H1 (cell line): ENCODE data around the gene MYO5A. TPM values are rescaled to one million over a fixed set of nuclear protein-coding genes. Genes with fewer than 3 reads are reported as not detected.

Experiments
- CTCF ChIA-PET: fragments of 300-600 bp; sonication (Branson Sonifier 250); formaldehyde crosslinking; loops from one replicate; lab custom pipeline; 2021; ENCODE audit not compliant: partially characterized antibody; lab: Charles Lee
- POLR2A ChIA-PET: fragments of 300-600 bp; sonication (Branson Sonifier 250); formaldehyde crosslinking; loops from one replicate; lab custom pipeline; 2021; ENCODE audit warnings: inconsistent platforms; ENCODE audit not compliant: partially characterized antibody; lab: Charles Lee
- DNase-seq, 2 experiments: peaks; one replicate each; pipeline versions ENCODE4 v3.0.0 to v3.0.0-alpha.2; 2010 to 2022; ENCODE audit warnings: low spot score in 2 of 2, low read depth in 1 of 2, mixed read lengths in 1 of 2
- FAIRE-seq: peaks from 2 replicates; lab custom pipeline; 2011; peaks lifted over from hg19 to GRCh38; lab: Jason Lieb, UNC
- H2AFZ ChIP-seq: 2 replicates; pipeline ENCODE4 v1.8.1; 2012; ENCODE audit warnings: low read length, inconsistent platforms
- H2AK5ac ChIP-seq: 2 replicates; pipeline ENCODE4 v1.6.1; 2013; ENCODE audit warnings: low read depth, low read length
- H2BK120ac ChIP-seq: replicated peaks from 2 replicates; pipeline ENCODE3; 2013; ENCODE audit warnings: low read depth, low read length, inconsistent platforms
- H2BK12ac ChIP-seq: 2 replicates; pipeline ENCODE4 v1.6.1; 2013; ENCODE audit warnings: low read depth, low read length
- H2BK15ac ChIP-seq: 2 replicates; pipeline ENCODE4 v1.6.1; 2013; ENCODE audit warnings: low read length
- H2BK20ac ChIP-seq: 2 replicates; pipeline ENCODE4 v1.6.1; 2013; ENCODE audit warnings: low read length
- H2BK5ac ChIP-seq: 2 replicates; pipeline ENCODE4 v1.6.1; 2013; ENCODE audit warnings: low read depth, low read length
- H3K14ac ChIP-seq: 2 replicates; pipeline ENCODE4 v1.6.1; 2013; ENCODE audit warnings: inconsistent platforms; ENCODE audit not compliant: insufficient read length
- H3K18ac ChIP-seq: 2 replicates; pipeline ENCODE4 v1.6.1; 2013; ENCODE audit warnings: low read length; ENCODE audit errors: extremely low read depth
- H3K23ac ChIP-seq: 2 replicates; pipeline ENCODE4 v1.6.1; 2013; ENCODE audit warnings: inconsistent platforms; ENCODE audit not compliant: insufficient read length
- H3K23me2 ChIP-seq: 2 replicates; pipeline ENCODE4 v1.6.1; 2013; ENCODE audit warnings: low read depth, low read length
- H3K27ac ChIP-seq: 2 replicates; pipeline ENCODE4 v1.6.1; 2011; ENCODE audit warnings: low read depth, low read length, inconsistent platforms
- H3K27me3 ChIP-seq, 4 experiments: replicated peaks in 1 of 4; 1 replicate in 1 of 4; 2 replicates in 3 of 4; pipeline versions ENCODE4 v1.6.1 to v1.8.1; 2011 to 2013; ENCODE audit warnings: low read length in 3 of 4, mild to moderate bottlenecking in 3 of 4, inconsistent platforms in 2 of 4, mixed read lengths in 2 of 4, moderate library complexity in 1 of 4; ENCODE audit not compliant: control insufficient read depth in 3 of 4, insufficient read depth in 3 of 4; ENCODE audit errors: extremely low read depth in 1 of 4
- H3K36me3 ChIP-seq, 4 experiments: 2 replicates each; pipeline versions ENCODE4 v1.6.1 to v1.8.1; 2011 to 2013; ENCODE audit warnings: mild to moderate bottlenecking in 4 of 4, low read length in 3 of 4, moderate library complexity in 2 of 4, control low read depth in 1 of 4, inconsistent platforms in 1 of 4; ENCODE audit not compliant: insufficient read depth in 4 of 4, control insufficient read depth in 2 of 4
- H3K4ac ChIP-seq: replicated peaks from 2 replicates; pipeline ENCODE3; 2013; ENCODE audit warnings: low read length, low read depth, mixed read lengths, inconsistent platforms; ENCODE audit not compliant: insufficient read length
- H3K4me1 ChIP-seq, 4 experiments: replicated peaks in 1 of 4; 1 replicate in 1 of 4; 2 replicates in 3 of 4; pipeline versions ENCODE4 v1.6.1 to v1.8.1; 2011 to 2013; ENCODE audit warnings: low read length in 3 of 4, inconsistent platforms in 2 of 4, mixed read lengths in 1 of 4; ENCODE audit not compliant: insufficient read depth in 4 of 4, control insufficient read depth in 3 of 4
- H3K4me2 ChIP-seq, 2 experiments: 2 replicates each; pipeline versions ENCODE4 v1.6.1 to v1.8.1; 2011 to 2013; ENCODE audit warnings: low read depth in 2 of 2, low read length in 2 of 2, control low read depth in 1 of 2, inconsistent platforms in 1 of 2, mild to moderate bottlenecking in 1 of 2; ENCODE audit not compliant: insufficient read depth in 1 of 2
- H3K4me3 ChIP-seq, 4 experiments: fragments of 200-600, 300-600 bp in 1 of 4; sonication (generic), shearing (Covaris generic), sonication (Bioruptor Twin) in 1 of 4; 2 replicates each; pipeline versions ENCODE4 v1.5.1 to v1.8.1; 2011 to 2016; ENCODE audit warnings: low read length in 4 of 4, low read depth in 3 of 4, control low read depth in 2 of 4, inconsistent platforms in 2 of 4, mild to moderate bottlenecking in 2 of 4, mixed read lengths in 1 of 4, moderate library complexity in 1 of 4; ENCODE audit not compliant: insufficient read depth in 2 of 4; ENCODE audit errors: extremely low read depth in 1 of 4
- H3K56ac ChIP-seq: replicated peaks from 2 replicates; pipeline ENCODE3; 2013; ENCODE audit warnings: low read depth, mild to moderate bottlenecking, mixed read lengths, low read length, inconsistent platforms; ENCODE audit not compliant: insufficient read length
- H3K79me1 ChIP-seq: 2 replicates; pipeline ENCODE4 v1.6.1; 2013; ENCODE audit warnings: low read depth, low read length, control low read depth
- H3K79me2 ChIP-seq, 2 experiments: 2 replicates each; pipeline versions ENCODE4 v1.6.1 to v1.8.1; 2012 to 2013; ENCODE audit warnings: low read length in 2 of 2, mild to moderate bottlenecking in 2 of 2, inconsistent platforms in 1 of 2; ENCODE audit not compliant: insufficient read depth in 2 of 2, control insufficient read depth in 1 of 2
- H3K9ac ChIP-seq, 4 experiments: replicated peaks in 1 of 4; 1 replicate in 1 of 4; 2 replicates in 3 of 4; pipeline versions ENCODE4 v1.6.1 to v1.8.1; 2011 to 2013; ENCODE audit warnings: low read depth in 3 of 4, low read length in 3 of 4, control low read depth in 2 of 4, mild to moderate bottlenecking in 2 of 4, moderate library complexity in 2 of 4, inconsistent platforms in 1 of 4; ENCODE audit errors: extremely low read depth in 1 of 4
- H3K9me3 ChIP-seq, 2 experiments: 2 replicates each; pipeline versions ENCODE4 v1.6.1 to v1.8.1; 2012 to 2013; ENCODE audit warnings: mild to moderate bottlenecking in 2 of 2, moderate library complexity in 2 of 2, control low read depth in 1 of 2, inconsistent platforms in 1 of 2, low read depth in 1 of 2, low read length in 1 of 2, mixed read lengths in 1 of 2; ENCODE audit not compliant: insufficient read depth in 2 of 2
- H4K20me1 ChIP-seq, 2 experiments: replicated peaks in 1 of 2; 2 replicates each; pipeline versions ENCODE3 to v1.8.1; 2011 to 2013; ENCODE audit warnings: inconsistent platforms in 2 of 2, low read length in 2 of 2, mild to moderate bottlenecking in 1 of 2; ENCODE audit not compliant: insufficient read depth in 2 of 2, control insufficient read depth in 1 of 2
- H4K5ac ChIP-seq: 2 replicates; pipeline ENCODE4 v1.6.1; 2013; ENCODE audit warnings: low read length, low read depth, mixed read lengths, inconsistent platforms; ENCODE audit not compliant: insufficient read length
- H4K8ac ChIP-seq: 2 replicates; pipeline ENCODE4 v1.8.0; 2013; ENCODE audit warnings: mild to moderate bottlenecking, moderate library complexity, low read length, inconsistent platforms; ENCODE audit not compliant: insufficient read depth; ENCODE audit errors: extremely low read depth
- H4K91ac ChIP-seq: replicated peaks from 2 replicates; pipeline ENCODE3; 2013; ENCODE audit warnings: low read length, mixed read lengths, inconsistent platforms; ENCODE audit not compliant: insufficient read length
- EZH2 ChIP-seq: fragments of 200-600 bp; sonication (generic); IDR thresholded peaks from 2 replicates; pipeline ENCODE4 v1.7.1; 2012; ENCODE audit warnings: low read depth, mild to moderate bottlenecking, moderate library complexity, low read length, inconsistent platforms; ENCODE audit not compliant: severe bottlenecking
- GABPA ChIP-seq: IDR thresholded peaks from 2 replicates; pipeline ENCODE4 v1.6.1; 2011; ENCODE audit warnings: mild to moderate bottlenecking, low read length, moderate library complexity, borderline replicate concordance; ENCODE audit not compliant: insufficient read depth
- GTF2F1 ChIP-seq: IDR thresholded peaks from 2 replicates; pipeline ENCODE4 v1.6.1; 2012; ENCODE audit warnings: low read depth, low read length, improper control_type of control experiment, borderline replicate concordance
- HDAC2 ChIP-seq, 2 experiments: fragments of 300-600 bp in 1 of 2; sonication (generic) in 1 of 2; IDR thresholded peaks; 2 replicates each; pipeline ENCODE4 v1.6.1; 2011 to 2012; ENCODE audit warnings: low read depth in 2 of 2, low read length in 2 of 2, mild to moderate bottlenecking in 2 of 2, moderate library complexity in 2 of 2, borderline replicate concordance in 1 of 2, inconsistent platforms in 1 of 2
- RAD21 ChIP-seq, 2 experiments: IDR thresholded peaks in 1 of 2; conservative IDR thresholded peaks in 1 of 2; 2 replicates each; pipeline ENCODE4 v1.6.1; 2011; ENCODE audit warnings: low read depth in 2 of 2, low read length in 2 of 2, improper control_type of control experiment in 1 of 2, inconsistent platforms in 1 of 2, mild to moderate bottlenecking in 1 of 2, moderate library complexity in 1 of 2
- SAP30 ChIP-seq: fragments of 300-600 bp; sonication (generic); IDR thresholded peaks from 2 replicates; pipeline ENCODE4 v1.7.1; 2012; ENCODE audit warnings: low read length, moderate library complexity, mild to moderate bottlenecking, inconsistent platforms; ENCODE audit not compliant: insufficient read depth, insufficient replicate concordance
- SIRT6 ChIP-seq: IDR thresholded peaks from one replicate; pipeline ENCODE4 v1.7.1; 2012; ENCODE audit warnings: low read length, inconsistent platforms
- TBP ChIP-seq: IDR thresholded peaks from 2 replicates; pipeline ENCODE4 v1.6.1; 2011; ENCODE audit warnings: low read depth, low read length, improper control_type of control experiment
- WGBS, 2 experiments: shearing (Covaris generic) in 1 of 2; methylation state at CpG; one replicate each; pipeline versions ENCODE4 v1.1.6 to v1.1.7; 2013 to 2015; ENCODE audit warnings: low lambda C conversion rate in 2 of 2, mixed read lengths in 2 of 2, inconsistent platforms in 1 of 2, low coverage in 1 of 2, missing lambda C conversion rate in 1 of 2; ENCODE audit not compliant: insufficient replicate concordance in 2 of 2, insufficient coverage in 1 of 2, insufficient read length in 1 of 2; ENCODE audit errors: extremely low coverage in 1 of 2, missing lambda C conversion rate in 1 of 2; 5-methylcytosine and 5-hydroxymethylcytosine counted together
- polyA plus RNA-seq, 7 experiments: library from polyadenylated mRNA; depleted of rRNA in 3 of 7; stranded (reverse) in 5 of 7; unstranded in 2 of 7; fragments of >200 nt in 5 of 7; fragments of 200-250 nt in 2 of 7; gene quantifications; 1 replicate in 5 of 7; 2 replicates in 1 of 7; 4 replicates in 1 of 7; pipeline versions ENCODE4 v1.2.1 to v1.2.3, GENCODE V29; 2011 to 2013; ENCODE audit warnings: missing spikeins in 2 of 7, mixed read lengths in 2 of 7
- total RNA-seq: library from RNA; stranded (reverse); fragmentation: NEBNext Ultra II Directional; extraction: Animal tissue kit (Norgen Biotek cat#: 25700); gene quantifications from 2 replicates; pipeline ENCODE4 v1.2.1, GENCODE V29; 2021

The MYO5A gene
- total and polyA plus RNA-seq, 2 of the 8 experiments (the other 6 are each of a cell fraction or from before 2014, with no cell fraction given), result 11.4 to 24.7 TPM

DNA sequence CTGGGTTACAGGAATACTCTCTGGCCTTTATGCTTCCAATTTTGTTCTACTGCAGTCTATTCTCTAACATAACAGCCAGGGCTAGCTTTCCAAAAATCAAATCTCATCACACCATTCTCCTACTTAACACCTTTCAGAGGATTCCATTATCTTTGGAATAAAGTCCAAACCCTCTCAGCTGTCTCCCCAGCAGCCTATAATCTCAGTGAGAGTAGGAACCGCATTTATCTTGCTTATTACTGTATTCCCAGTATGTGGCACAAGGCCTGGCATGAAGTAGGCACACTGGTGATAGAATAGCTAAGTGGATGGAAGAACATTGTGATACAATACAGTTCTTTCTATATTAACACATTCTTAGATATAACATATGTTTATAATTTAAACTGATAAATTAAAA is 184.1 kb downstream of the MYO5A start:
- Histone ChIP-seq H3K23me2 (no peaks in the 10 kb centered on the region), H2BK12ac (no peak overlapping the region), H3K79me2 (no peaks in the 10 kb centered on the region), H3K9ac (no peak overlapping the region), H2AFZ (no peak overlapping the region), H3K56ac (no peak overlapping the region), H3K27me3 (peaks cover 0 to 1% (median 0%) of the 10 kb centered on the region in 4 experiments; a peak in 1 of 7 replicates), H2BK15ac (no peak overlapping the region), H2AK5ac (no peak overlapping the region), H2BK5ac (no peak overlapping the region), H4K5ac (no peak overlapping the region), H3K27ac (no peak overlapping the region), H3K9me3 (no peaks in the 10 kb centered on the region), H3K79me1 (no peaks in the 10 kb centered on the region), H3K18ac (no peak overlapping the region), H3K4me3 (no peak overlapping the region), H4K20me1 (no peaks in the 10 kb centered on the region), H3K23ac (no peak overlapping the region), H2BK20ac (no peak overlapping the region), H3K4me2 (no peak overlapping the region), H3K36me3 (no peaks in the 10 kb centered on the region), H3K4ac (no peak overlapping the region), H4K91ac (no peak overlapping the region), H4K8ac (no peak overlapping the region), H3K4me1 (peaks cover 0 to 6% (median under 1%) of the 10 kb centered on the region in 4 experiments; a peak in 3 of 7 replicates), H3K14ac (no peak overlapping the region), H2BK120ac (no peak overlapping the region)
- FAIRE-seq, result no peak
- DNase-seq, result no peak
- 100% methylated on average over 1 of the region's 1 CpG; no CpG with 5 or more reads in 1 of the 2 experiments for WGBS, 2 experiments
- POLR2A ChIA-PET, result no interaction called here
- CTCF ChIA-PET, result interaction anchor here (0.6 kb wide), 1 partner anchor 61 kb away, joined by 3 read pairs; no protein-coding TSS in a partner anchor
- no peak for TF ChIP-seq SAP30
- TF ChIP-seq SIRT6, result no peak
- no peak for TF ChIP-seq TBP
- no peak for TF ChIP-seq RAD21 (IDR thresholded peaks at IDR 0.05 in 1 of 2, conservative IDR thresholded peaks at IDR 0.05 in 1 of 2; ENCODE audit: low read depth in 2 of 2, low read length in 2 of 2)
- TF ChIP-seq EZH2, result no peak
- TF ChIP-seq GABPA, result no peak
- TF ChIP-seq HDAC2 (IDR thresholded peaks at IDR 0.05; ENCODE audit: borderline replicate concordance in 1 of 2, low read depth in 2 of 2, low read length in 2 of 2), result no peak
- TF ChIP-seq GTF2F1, result no peak
